ENCODE measurements around the gene MAP1LC3B. TPM values are rescaled to one million over a fixed set of nuclear protein-coding genes. Genes with fewer than 3 reads are reported as not detected.

MAP1LC3B gene
- total RNA-seq, 1 experiment from 2014 or later, result 75.2 TPM

GRCh38 chr16:87421003-87421912 is 29.1 kb downstream of the MAP1LC3B start:
- ChIA-PET POLR2A (interaction anchor here (0.6 kb wide), 1 partner anchor 104 kb away, joined by 3 read pairs; no protein-coding TSS in a partner anchor), CTCF (interaction anchor here (0.6 kb wide), 1 partner anchor 150 kb away, joined by 4 read pairs; no protein-coding TSS in a partner anchor)
- Histone ChIP-seq H3K9me3 (ENCODE audit: control insufficient read depth, insufficient read depth, low read depth, low read length) (no peaks in the 10 kb centered on the region), H3K36me3 (ENCODE audit: control insufficient read depth, insufficient read depth, low read length) (no peaks in the 10 kb centered on the region; the same call in 1 of the 2 replicates), H3K27me3 (ENCODE audit: control insufficient read depth, insufficient read depth, low read length) (no peaks in the 10 kb centered on the region), H3K27ac (ENCODE audit: low read length) (no peak overlapping the region), H3K4me1 (ENCODE audit: control insufficient read depth, insufficient read depth, low read length) (no peaks in the 10 kb centered on the region), H3K4me3 (ENCODE audit: low read depth in 2 of 2, low read length in 2 of 2) (no peak overlapping the region)
- in situ Hi-C loops (cut with HindIII; ENCODE audit: low pct_unique_long_range_greater_than_20kb, low sequenced_read_pairs) (no loop called here), intact Hi-C loops (cut with micrococcal nuclease; ENCODE audit: unreplicated experiment) (no loop called here)
- no TSS peak for BruUV-seq (replicated peaks)
- TF ChIP-seq TCF7L2 (IDR thresholded peaks at IDR 0.05; ENCODE audit: low read depth, low read length), result no peak
- no peak for TF ChIP-seq SIN3A (IDR thresholded peaks at IDR 0.05; ENCODE audit: borderline replicate concordance, insufficient read depth, low read depth, low read length)
- TF ChIP-seq POLR2AphosphoS5 (IDR thresholded peaks at IDR 0.05; ENCODE audit: low read depth, low read length), result no peak
- TF ChIP-seq REST (IDR thresholded peaks at IDR 0.05; ENCODE audit: insufficient read depth in 1 of 2, low read depth in 2 of 2, low read length in 1 of 2), result no peak
- TF ChIP-seq CTCF (IDR thresholded peaks at IDR 0.05), result no peak
- DNase-seq (ENCODE audit: low read depth, low spot score) (no peak), ATAC-seq (no peak)

GRCh38 chr16:87422106-87422505 is 30.0 kb downstream of the MAP1LC3B start:
- no peaks in the 10 kb centered on the region; the same call in 1 of the 2 replicates for H3K36me3 ChIP-seq (ENCODE audit: control insufficient read depth, insufficient read depth, low read length)
- TF ChIP-seq REST (IDR thresholded peaks at IDR 0.05; ENCODE audit: insufficient read depth in 1 of 2, low read depth in 2 of 2, low read length in 1 of 2), result no peak
- TF ChIP-seq TCF7L2 (IDR thresholded peaks at IDR 0.05; ENCODE audit: low read depth, low read length), result no peak
- no peak for TF ChIP-seq CTCF (IDR thresholded peaks at IDR 0.05)
- no peak for TF ChIP-seq SIN3A (IDR thresholded peaks at IDR 0.05; ENCODE audit: borderline replicate concordance, insufficient read depth, low read depth, low read length)
- TF ChIP-seq POLR2AphosphoS5 (IDR thresholded peaks at IDR 0.05; ENCODE audit: low read depth, low read length), result no peak
- BruUV-seq (replicated peaks), result no TSS peak
- DNase-seq (ENCODE audit: low read depth, low spot score) (no peak), ATAC-seq (no peak)
- H3K4me1 ChIP-seq (ENCODE audit: control insufficient read depth, insufficient read depth, low read length), result no peaks in the 10 kb centered on the region
- POLR2A ChIA-PET, result no interaction called here
- H3K9me3 ChIP-seq (ENCODE audit: control insufficient read depth, insufficient read depth, low read depth, low read length), result no peaks in the 10 kb centered on the region
- no peak overlapping the region for H3K27ac ChIP-seq (ENCODE audit: low read length)
- in situ Hi-C loops (cut with HindIII; ENCODE audit: low pct_unique_long_range_greater_than_20kb, low sequenced_read_pairs) (no loop called here), intact Hi-C loops (cut with micrococcal nuclease; ENCODE audit: unreplicated experiment) (no loop called here)
- CTCF ChIA-PET, result interaction anchor here (0.6 kb wide), 1 partner anchor 149 kb away, joined by 4 read pairs; no protein-coding TSS in a partner anchor
- H3K27me3 ChIP-seq (ENCODE audit: control insufficient read depth, insufficient read depth, low read length), result no peaks in the 10 kb centered on the region
- no peak overlapping the region for H3K4me3 ChIP-seq (ENCODE audit: low read depth in 2 of 2, low read length in 2 of 2)

Measured in Panc1 (cell line).